Esophagus muscularis mucosa (tissue), 4 donors: ENCODE data around the gene NUDT16L1.

Source experiments
- CTCF ChIP-seq, 3 experiments: fragments of 200-600 bp in 2 of 3; fragments of 450-650 bp in 1 of 3; sonication (generic) in 2 of 3; IDR thresholded peaks; one replicate each; pipeline ENCODE4 v1.5.1; 2017 to 2019; ENCODE audit warnings: antibody characterized with exemption in 3 of 3, mild to moderate bottlenecking in 2 of 3, moderate library complexity in 1 of 3
- EP300 ChIP-seq: sonication (generic); formaldehyde crosslinking; IDR thresholded peaks from one replicate; pipeline ENCODE4 v1.6.1; 2017; ENCODE audit warnings: antibody characterized with exemption
- POLR2A ChIP-seq: fragments of 450-650 bp; IDR thresholded peaks from one replicate; pipeline ENCODE4 v1.6.1; 2017; ENCODE audit warnings: antibody characterized with exemption, moderate library complexity, mild to moderate bottlenecking, low read depth
- POLR2AphosphoS5 ChIP-seq, 2 donors: sonication (generic); formaldehyde crosslinking; IDR thresholded peaks; one replicate each; pipeline ENCODE4 v1.6.1; 2017; ENCODE audit warnings: antibody characterized with exemption in 2 of 2

DNA sequence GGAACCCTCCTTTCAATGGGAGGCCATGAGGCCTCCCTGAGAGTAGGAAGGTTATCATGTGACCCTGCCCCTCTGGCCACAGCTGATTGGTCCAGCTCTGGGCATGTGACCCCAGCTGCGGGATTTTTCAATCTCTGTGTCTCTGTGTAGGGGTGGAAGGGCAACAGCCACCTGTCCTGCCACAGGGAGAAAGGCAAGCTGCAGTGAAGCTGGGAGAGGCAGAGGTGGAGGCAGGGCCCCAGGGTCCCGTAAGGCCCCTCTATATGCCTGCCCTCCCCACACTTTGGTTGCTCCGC lies 51.9 kb downstream of the NUDT16L1 start:
- no peak for TF ChIP-seq EP300
- TF ChIP-seq CTCF (IDR thresholded peaks at IDR 0.05), result no peak
- no peak for TF ChIP-seq POLR2A
- no peak for TF ChIP-seq POLR2AphosphoS5 (IDR thresholded peaks at IDR 0.05)
